Astrocyte of the spinal cord (primary cell): ENCODE results near the gene ISM2.

Source experiments
- DNase-seq: peaks from one replicate; pipeline ENCODE4 v3.0.0; 2011; ENCODE audit warnings: low read depth, low spot score
- H3K4me3 ChIP-seq: 2 replicates; pipeline ENCODE4 v1.5.1; 2011; ENCODE audit warnings: low read depth, mild to moderate bottlenecking, low read length, moderate library complexity
- in situ Hi-C: cut with HindIII; loops from 2 replicates; pipeline ENCODE4 v1.10.0; 2017; ENCODE audit warnings: low sequenced_read_pairs
- TF ChIP-seq, protein P1 (sequence below): IDR thresholded peaks from 2 replicates; pipeline ENCODE4 v1.5.1; 2012; ENCODE audit warnings: low read depth, mild to moderate bottlenecking, low read length, inconsistent platforms

Gene ISM2

GRCh38 chr14:77509366-77509765, 10.8 kb upstream of the ISM2 start:
- DNase-seq = no peak

DNA sequence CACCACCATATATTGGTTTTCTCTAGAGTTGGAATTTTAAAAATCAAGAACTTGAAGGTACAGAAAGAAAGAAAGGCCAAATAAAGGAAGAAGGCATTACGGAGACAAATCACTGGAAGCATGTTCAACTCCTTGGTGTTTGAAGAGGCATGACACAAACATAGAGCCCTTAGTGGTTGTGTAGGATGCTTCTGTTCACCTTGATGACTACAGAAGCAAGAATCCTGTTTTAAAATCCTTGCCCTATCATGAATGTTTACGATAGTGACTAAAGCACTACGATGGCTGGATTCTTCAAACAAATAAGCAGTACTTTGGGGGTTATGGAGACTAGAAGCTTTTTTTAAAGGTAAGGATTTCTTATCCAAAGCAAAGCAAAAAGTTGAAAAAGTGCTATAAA, 10.3 kb upstream of the ISM2 start:
- no peak overlapping the region for H3K4me3 ChIP-seq
- TF ChIP-seq, protein P1, sequence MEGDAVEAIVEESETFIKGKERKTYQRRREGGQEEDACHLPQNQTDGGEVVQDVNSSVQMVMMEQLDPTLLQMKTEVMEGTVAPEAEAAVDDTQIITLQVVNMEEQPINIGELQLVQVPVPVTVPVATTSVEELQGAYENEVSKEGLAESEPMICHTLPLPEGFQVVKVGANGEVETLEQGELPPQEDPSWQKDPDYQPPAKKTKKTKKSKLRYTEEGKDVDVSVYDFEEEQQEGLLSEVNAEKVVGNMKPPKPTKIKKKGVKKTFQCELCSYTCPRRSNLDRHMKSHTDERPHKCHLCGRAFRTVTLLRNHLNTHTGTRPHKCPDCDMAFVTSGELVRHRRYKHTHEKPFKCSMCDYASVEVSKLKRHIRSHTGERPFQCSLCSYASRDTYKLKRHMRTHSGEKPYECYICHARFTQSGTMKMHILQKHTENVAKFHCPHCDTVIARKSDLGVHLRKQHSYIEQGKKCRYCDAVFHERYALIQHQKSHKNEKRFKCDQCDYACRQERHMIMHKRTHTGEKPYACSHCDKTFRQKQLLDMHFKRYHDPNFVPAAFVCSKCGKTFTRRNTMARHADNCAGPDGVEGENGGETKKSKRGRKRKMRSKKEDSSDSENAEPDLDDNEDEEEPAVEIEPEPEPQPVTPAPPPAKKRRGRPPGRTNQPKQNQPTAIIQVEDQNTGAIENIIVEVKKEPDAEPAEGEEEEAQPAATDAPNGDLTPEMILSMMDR = no peak
- DNase-seq = no peak
- in situ Hi-C loops = no loop called here

More at GRCh38 chr14:77509366-77509765, 10.8 kb upstream of the ISM2 start:
- TF ChIP-seq, protein P1 = no peak
- in situ Hi-C loops = no loop called here
- no peak overlapping the region for H3K4me3 ChIP-seq

GRCh38 chr14:77508249-77508648, 9.6 kb upstream of the ISM2 start:
- peak; percentile 22 for DNase-seq
- in situ Hi-C loops = no loop called here
- H3K4me3 ChIP-seq = no peak overlapping the region
- TF ChIP-seq, protein P1 = no peak

DNA sequence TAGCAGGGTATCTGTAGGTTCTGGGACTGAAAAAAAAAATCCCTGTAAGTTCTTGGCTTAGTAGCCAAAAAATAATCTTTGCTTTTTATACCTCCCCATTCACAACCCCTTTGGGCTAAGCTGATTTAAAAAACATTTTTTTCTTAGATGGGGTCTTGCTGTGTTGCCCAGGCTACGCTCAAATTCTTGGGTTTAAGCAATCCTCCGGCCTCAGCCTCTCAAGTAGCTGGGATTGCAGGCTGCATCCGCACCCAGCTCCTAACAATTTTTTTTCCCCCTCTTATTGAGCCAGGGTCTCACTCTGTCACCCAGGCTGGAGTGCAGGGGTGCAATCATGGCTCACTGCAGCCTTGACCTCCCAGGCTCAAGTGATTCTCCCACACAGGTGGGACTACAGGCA, 9.1 kb upstream of the ISM2 start:
- no peak overlapping the region for H3K4me3 ChIP-seq
- no peak for DNase-seq
- TF ChIP-seq, protein P1 = no peak
- in situ Hi-C loops = no loop called here

DNA sequence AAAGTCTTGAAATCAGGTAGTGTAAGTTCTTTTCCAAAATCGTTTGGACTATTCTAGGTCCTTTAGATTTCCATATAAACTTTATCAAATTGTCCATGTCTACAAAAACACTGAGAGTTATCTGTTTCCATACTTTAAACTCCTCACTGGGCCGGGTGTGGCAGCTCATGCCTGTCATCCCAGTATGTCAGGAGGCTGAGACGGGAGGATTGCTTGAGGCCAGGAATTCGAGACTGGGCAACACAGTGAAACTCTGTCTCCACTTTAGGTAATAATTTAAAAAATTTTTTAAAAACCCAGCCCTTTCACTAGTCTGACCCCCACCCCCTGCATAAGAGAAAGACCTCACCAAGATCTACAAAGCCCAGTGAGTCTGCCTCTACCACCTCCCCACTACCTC, 6.4 kb upstream of the ISM2 start:
- no peak overlapping the region for H3K4me3 ChIP-seq
- TF ChIP-seq, protein P1 = no peak
- no peak for DNase-seq
- in situ Hi-C loops = no loop called here

- TF ChIP-seq, protein P1 = no peak
- no peak overlapping the region for H3K4me3 ChIP-seq
- in situ Hi-C loops = no loop called here
- DNase-seq = no peak
These were observed 4.5 kb upstream of the ISM2 start for GRCh38 chr14:77503138-77503537.
